ENCODE data around the gene NEGR1.

Gene NEGR1

DNA sequence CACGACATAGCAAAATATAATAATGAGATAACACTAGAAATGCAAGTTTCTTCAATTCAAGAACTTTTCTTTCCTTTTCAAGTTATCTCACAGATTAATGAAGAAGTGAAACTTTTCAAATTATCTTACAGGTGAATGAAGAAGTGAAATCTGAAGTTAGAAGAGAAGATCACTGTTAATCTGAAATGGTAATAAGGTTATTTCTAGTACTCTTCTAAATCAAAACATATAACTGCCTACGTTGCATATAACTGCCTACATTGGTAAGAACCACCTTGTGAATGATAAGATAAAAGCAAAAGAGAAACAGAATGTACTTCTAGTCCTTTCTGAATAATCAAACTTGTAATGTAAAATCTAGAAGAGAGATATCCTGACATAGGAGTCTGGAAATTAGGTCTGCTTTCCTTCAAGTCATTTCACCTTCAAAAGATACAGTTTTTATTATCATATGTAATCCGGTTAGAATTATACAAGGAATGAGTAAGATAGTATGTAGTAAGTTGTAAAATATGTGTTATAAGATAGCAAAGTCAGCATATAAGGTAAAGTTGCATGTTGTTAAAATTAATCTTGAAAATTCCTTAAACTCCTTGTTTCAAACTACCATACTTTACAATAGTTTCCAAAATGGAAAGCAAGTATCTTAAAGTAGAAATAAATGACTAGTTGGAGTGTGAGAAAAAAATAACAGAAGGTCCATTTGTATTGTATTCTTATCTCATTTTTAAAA lies 679.1 kb downstream of the NEGR1 start:
- DNase-seq, result no peak

DNA sequence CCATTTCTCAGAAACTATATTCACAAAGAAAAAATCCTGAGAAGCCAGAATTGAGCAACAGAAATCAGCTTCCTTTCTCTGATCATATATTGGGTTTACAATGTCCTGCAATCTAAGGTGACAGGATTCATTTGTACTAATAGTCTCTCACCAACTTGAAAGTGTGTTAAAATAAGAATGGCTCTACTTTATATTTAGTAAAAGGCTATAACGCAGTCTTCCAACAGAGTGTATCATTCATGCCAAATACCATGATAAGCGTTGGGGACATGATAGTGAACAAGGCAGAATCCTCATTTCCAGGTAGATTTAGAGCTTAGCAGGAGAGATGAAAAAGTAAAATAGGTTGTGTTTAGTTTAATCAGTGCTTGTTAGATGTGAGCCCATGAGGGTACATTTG lies 682.3 kb downstream of the NEGR1 start:
- DNase-seq, result no peak

- no peak for DNase-seq
Observed at GRCh38 chr1:71599306-71599705, 683.0 kb downstream of the NEGR1 start.

- DNase-seq, result no peak
Observed at GRCh38 chr1:71593523-71593922, 688.8 kb downstream of the NEGR1 start.

- no peak for DNase-seq
Observed at GRCh38 chr1:71592646-71593274, 689.6 kb downstream of the NEGR1 start.

DNA sequence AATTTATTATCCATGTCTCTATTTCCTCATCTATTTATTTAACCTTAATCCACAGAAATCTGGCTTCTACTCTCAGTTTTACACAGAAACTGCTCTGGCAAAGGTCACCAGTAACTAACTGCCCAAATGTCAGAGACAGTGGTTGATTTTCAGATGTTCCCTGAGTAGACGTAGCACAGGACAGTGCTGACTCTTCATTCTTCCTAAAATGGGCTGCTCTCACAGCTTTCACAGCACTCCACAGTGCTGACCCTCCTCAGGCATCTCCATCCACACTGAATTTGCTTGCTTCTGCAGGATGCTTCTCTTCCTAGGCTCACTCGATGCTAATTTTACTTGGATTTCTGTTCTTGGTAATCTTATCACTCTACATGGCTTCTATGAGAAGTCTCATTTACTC lies 693.3 kb downstream of the NEGR1 start:
- DNase-seq, result no peak

DNA sequence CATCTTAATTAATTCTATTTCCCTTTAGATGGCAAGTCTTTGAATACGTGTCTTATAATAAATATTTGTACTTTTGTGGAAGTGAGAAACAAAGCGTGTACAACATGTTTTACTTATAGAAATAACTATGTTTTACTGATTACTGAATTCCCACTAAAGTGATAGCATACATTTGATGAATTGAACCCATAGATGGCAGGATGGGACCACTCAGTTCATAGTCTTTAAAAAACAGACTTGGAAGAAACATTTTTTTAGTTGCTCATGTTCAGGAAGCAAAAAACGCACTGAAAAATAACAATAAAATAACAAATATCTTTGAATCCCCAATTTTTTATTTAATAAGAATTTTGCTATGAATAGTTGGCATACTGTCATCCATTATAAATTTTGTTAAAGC lies 694.4 kb downstream of the NEGR1 start:
- DNase-seq, result no peak

DNA sequence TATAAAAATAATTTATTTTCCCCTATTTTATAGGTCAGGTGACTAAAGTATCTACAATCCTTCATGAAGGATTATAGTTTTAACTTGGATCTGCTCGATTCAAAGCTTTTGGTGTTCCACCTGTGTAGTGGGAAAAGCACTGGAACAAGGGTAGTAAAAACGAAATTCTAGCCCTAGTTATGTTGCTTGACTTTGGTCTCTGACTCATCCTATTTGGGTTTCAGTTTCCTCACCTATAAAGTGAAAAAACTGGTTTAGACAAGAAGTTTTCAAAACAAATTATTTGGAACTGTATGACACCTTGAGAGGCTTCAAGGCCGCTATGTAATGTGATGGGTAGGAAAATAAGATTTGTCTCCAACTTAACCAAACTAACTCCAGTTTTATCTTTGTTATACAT lies 696.3 kb downstream of the NEGR1 start:
- DNase-seq, result no peak

- DNase-seq, result no peak
Observed at GRCh38 chr1:71583756-71584155, 698.6 kb downstream of the NEGR1 start.

DNA sequence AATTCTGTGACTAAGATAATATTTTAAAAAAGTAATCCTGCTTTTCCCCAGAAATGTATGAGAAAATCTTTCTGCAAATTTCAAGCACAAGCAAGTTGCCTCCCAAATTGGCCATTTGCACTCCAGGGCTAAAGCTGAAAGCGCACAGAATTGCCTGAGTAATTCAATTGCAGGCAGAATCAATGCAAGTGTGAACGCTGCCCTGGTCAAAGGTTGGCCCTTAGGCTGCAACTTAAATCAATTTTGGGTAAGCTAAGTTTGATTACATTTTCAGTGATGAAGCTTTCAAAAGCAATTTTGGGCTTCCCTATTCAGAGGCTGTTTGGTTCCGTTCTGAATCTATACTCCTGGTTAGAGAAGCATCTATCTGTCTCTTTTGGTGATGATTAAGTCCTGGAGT lies 699.7 kb downstream of the NEGR1 start:
- no peak for DNase-seq

- DNase-seq, result no peak
Observed at GRCh38 chr1:71577451-71578131, 704.7 kb downstream of the NEGR1 start.

DNA sequence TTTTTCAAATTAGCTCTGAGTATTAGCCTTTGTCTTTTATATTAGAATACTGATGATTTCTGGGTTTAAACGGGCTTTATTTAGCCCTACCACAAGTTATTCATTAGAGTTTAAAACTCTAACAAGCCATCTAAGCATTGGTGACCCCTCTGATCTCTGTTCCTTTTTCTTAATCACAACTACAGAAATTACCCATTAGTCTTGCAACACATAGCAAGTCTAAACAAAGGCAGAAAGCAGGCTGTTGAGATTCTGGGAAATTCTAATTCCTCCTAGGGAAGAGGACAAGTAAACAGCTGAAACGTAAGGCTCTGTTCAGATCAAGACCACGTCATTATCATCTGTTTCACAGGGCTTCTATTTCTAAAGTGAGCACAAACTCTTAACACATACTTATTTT lies 710.3 kb downstream of the NEGR1 start:
- no peak for DNase-seq

DNA sequence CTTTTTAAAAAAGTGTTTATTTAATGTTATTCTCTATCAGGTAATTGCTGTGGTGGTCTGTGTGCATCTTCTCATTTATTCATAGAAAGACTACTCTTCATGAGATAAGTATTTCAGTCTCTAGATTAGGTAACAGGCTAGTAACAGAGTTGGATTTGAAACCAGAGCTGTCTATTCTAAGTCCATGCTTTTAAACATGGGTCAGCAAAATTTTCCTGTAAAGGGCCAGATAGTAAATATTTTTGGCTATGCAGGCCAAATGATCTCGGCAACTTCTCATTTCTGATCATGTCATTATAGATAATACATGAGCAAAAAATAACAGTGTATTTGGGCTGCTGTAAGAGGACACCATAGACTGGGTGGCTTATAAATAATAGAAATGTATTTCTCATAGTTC lies 715.9 kb downstream of the NEGR1 start:
- no peak for DNase-seq

GRCh38 chr1:71565831-71566230 lies 716.5 kb downstream of the NEGR1 start:
- DNase-seq, result no peak

DNA sequence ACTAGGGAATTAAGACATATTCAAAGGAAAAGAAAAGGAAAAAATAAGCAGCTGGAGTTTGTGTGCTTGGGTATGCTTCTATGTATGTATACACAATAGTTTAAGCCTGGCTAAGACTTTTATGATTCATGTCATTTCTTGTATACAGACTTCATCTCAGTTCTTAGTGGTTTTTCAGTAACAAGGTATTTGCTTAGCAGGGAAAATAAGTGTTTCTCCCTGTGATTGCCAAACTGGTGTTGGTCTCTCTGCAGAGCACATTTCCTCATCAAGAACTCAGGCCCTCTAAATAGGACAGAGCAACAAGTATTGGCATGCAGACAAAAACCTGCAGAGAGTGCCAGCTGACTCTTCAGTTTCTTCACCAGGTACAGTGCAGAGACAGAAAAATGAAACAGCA lies 717.1 kb downstream of the NEGR1 start:
- DNase-seq, result no peak

GRCh38 chr1:71562298-71562697 lies 720.0 kb downstream of the NEGR1 start:
- DNase-seq, result no peak

DNA sequence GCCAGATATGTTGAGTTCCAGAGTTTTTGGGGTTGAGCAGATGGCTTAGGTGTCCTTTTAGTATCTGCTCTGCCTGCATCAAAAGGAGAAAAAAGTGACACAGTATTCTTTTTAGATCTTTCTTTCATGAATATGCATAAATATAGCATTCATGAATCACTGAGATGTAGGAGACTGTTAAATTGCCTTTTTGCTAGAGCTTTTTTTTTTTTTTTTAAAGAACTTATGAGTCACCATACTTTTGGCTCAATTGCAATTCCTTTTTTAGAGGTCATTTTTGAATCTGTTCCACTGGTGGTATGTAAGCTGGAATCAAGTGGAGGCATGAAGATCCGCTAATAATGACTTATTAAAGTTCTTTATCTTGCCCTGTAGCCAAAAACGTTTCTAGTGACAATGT lies 720.6 kb downstream of the NEGR1 start:
- DNase-seq, result no peak

DNA sequence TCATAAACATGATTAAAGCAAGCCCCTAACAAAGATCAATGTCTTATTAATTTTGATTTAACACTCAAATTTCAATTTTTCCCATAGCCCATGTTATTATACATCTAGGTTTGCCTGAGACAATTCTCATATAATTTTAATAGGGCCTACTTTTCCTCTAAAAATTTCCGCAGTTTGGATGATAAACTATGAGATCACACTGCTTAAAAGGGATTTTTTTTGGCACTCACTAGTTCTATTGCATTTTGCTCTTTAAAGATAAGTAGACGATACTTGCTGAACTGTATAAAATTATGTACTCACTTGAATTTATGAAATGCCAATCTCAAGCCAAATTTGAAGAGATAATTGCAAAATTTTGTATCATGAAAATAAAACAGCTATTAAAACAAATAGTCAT lies 721.1 kb downstream of the NEGR1 start:
- DNase-seq, result no peak

DNA sequence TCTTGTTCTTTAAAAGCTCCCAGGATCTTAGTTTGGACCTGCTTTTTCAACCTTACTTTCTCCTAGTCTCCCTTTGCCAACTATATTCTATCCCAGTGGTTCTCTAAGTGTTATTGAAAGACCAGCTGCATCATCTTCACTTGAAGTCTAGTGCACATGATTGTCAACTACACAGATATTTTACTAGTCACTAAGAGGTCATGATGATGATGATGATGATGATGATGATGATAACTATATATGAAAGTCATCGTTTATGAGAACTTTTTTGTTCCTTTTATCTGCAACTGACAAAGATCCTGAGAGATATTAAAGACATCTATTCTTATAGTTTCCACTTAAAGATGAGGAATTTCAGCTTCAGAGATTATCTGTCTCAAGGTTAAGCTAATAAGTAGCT lies 722.5 kb downstream of the NEGR1 start:
- no peak for DNase-seq

GRCh38 chr1:71557138-71557537 lies 725.2 kb downstream of the NEGR1 start:
- no peak for DNase-seq

DNA sequence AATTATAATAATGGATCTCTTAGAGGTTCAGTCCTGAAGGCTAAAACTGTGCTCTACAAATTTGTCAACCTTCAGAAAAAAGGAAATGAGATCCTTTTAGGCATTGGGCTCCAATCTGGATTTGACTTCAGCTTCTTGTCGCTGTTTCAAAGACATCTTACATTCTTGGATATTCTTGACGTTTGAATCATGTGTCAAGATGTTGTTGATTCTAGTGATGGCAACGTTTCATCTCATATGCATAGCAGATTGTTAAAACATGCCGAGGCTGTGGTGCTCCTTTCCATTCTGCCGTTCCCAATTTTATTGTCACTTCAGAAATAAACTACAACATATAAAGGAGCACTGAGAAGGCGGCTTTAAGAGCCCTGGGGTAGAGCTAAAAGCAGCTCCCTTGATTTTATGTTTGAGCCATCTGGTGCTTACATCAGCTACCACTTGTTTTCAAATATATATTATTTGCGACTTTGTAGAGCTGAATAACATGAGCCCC lies 733.9 kb downstream of the NEGR1 start:
- DNase-seq, result no peak

DNA sequence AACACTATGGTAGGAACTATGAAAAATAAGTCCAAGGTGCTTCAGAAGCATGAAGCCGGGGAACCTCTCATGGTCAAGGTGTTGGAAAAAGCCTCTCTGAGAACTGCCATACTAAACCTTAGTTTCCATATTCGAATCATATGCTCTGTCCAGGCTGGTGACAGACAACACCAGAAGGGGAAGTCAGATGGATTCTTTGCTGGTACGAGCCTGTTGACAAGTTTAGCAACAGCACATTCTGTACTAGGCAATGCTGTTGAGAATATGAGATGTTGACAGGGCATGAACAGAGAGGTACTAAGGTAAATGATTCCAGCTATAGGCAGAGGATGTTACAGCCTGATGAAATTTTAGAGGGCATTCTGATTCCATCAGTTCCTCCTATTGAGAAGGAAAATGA lies 740.2 kb downstream of the NEGR1 start:
- DNase-seq, result no peak

GRCh38 chr1:71533950-71534349 lies 748.4 kb downstream of the NEGR1 start:
- DNase-seq, result no peak

- DNase-seq, result no peak
Observed at GRCh38 chr1:71532343-71532742, 750.0 kb downstream of the NEGR1 start.
